ENCODE results near the gene XPO5.
"Not testable (repeated sequence)": the region's sequence is repeated elsewhere in the genome, so short reads cannot be mapped to it uniquely, and the experiment has no call there.

The XPO5 gene

GRCh38 chr6:43584892-43585570, 9.2 kb upstream of the XPO5 start:
- DNase-seq (ENCODE audit: low spot score) = no peak

GRCh38 chr6:43582911-43583310, 7.1 kb upstream of the XPO5 start:
- no peak for DNase-seq (ENCODE audit: low spot score)

GRCh38 chr6:43579171-43579570, 3.3 kb upstream of the XPO5 start:
- DNase-seq (ENCODE audit: low spot score) = no peak

GRCh38 chr6:43578748-43579147, 2.9 kb upstream of the XPO5 start:
- peak; percentile 29 for DNase-seq (ENCODE audit: low spot score)

GRCh38 chr6:43575105-43575771, 600 bp downstream of the XPO5 start:
- DNase-seq (ENCODE audit: low spot score) = peak; percentile 48

GRCh38 chr6:43572015-43572414, 3.8 kb downstream of the XPO5 start:
- no peak for DNase-seq (ENCODE audit: low spot score)

- DNase-seq (ENCODE audit: low spot score) = no peak
Measured at GRCh38 chr6:43570876-43571441, 4.9 kb downstream of the XPO5 start.

- no peak for DNase-seq (ENCODE audit: low spot score)
Measured at GRCh38 chr6:43559328-43559727, 16.5 kb downstream of the XPO5 start.

- not testable (repeated sequence) for DNase-seq (ENCODE audit: low spot score)
Measured at GRCh38 chr6:43557620-43558019, 18.2 kb downstream of the XPO5 start.

GRCh38 chr6:43547222-43547621, 28.6 kb downstream of the XPO5 start:
- no peak for DNase-seq (ENCODE audit: low spot score)

- no peak for DNase-seq (ENCODE audit: low spot score)
Measured at GRCh38 chr6:43544461-43544860, 31.4 kb downstream of the XPO5 start.

- DNase-seq (ENCODE audit: low spot score) = no peak
Measured at GRCh38 chr6:43541774-43542471, 33.9 kb downstream of the XPO5 start.

GRCh38 chr6:43540507-43540906, 35.3 kb downstream of the XPO5 start:
- no peak for DNase-seq (ENCODE audit: low spot score)

GRCh38 chr6:43539409-43539808, 36.4 kb downstream of the XPO5 start:
- not testable (repeated sequence) for DNase-seq (ENCODE audit: low spot score)

GRCh38 chr6:43538986-43539385, 36.9 kb downstream of the XPO5 start:
- DNase-seq (ENCODE audit: low spot score) = not testable (repeated sequence)

- DNase-seq (ENCODE audit: low spot score) = peak; percentile 31
Measured at GRCh38 chr6:43532201-43532600, 43.6 kb downstream of the XPO5 start.

GRCh38 chr6:43524483-43524961, 51.3 kb downstream of the XPO5 start:
- no peak for DNase-seq (ENCODE audit: low spot score)

- DNase-seq (ENCODE audit: low spot score) = no peak
Measured at GRCh38 chr6:43523284-43523683, 52.6 kb downstream of the XPO5 start.

GRCh38 chr6:43522547-43523261, 53.1 kb downstream of the XPO5 start:
- no peak for DNase-seq (ENCODE audit: low spot score)

- no peak for DNase-seq (ENCODE audit: low spot score)
Measured at GRCh38 chr6:43521836-43522235, 54.0 kb downstream of the XPO5 start.

- no peak for DNase-seq (ENCODE audit: low spot score)
Measured at GRCh38 chr6:43520097-43520496, 55.7 kb downstream of the XPO5 start.
